ENCODE data around the gene NCOA5. TPM values are rescaled to one million over a fixed set of nuclear protein-coding genes. Genes with fewer than 3 reads are reported as not detected.
"Not testable (repeated sequence)": the region's sequence is repeated elsewhere in the genome, so short reads cannot be mapped to it uniquely, and the experiment has no call there.

NCOA5 gene
- total RNA-seq, 1 experiment from 2014 or later, result 52.5 TPM

DNA sequence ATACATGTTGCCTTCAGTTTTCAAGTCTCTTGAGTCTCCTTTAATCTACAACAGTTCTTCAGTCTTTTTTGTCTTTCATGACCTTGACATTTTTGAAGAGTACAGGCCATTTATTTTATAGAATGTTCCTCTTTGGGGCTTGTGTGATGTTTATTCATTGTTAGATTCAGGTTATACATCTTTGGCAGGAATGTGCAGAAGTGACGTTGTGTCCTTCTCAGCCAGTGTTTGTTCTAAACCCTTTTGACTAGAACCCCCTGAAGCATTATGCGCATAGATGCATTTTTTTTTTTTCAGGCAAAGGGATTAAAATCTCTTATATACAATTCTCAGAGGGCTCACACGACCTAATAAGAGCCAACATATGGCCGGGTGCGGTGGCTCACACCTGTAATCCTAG, 11.2 kb upstream of the NCOA5 start:
- Mint-ChIP-seq H3K27me3 (ENCODE audit: insufficient read depth, unreplicated experiment) (peaks cover 30% of the 10 kb centered on the region), H3K4me3 (ENCODE audit: unreplicated experiment) (no peak overlapping the region), H3K4me1 (ENCODE audit: low read depth, unreplicated experiment) (no peaks in the 10 kb centered on the region), H3K27ac (ENCODE audit: unreplicated experiment) (no peak overlapping the region), H3K36me3 (ENCODE audit: insufficient read depth, unreplicated experiment) (no peaks in the 10 kb centered on the region), H3K9me3 (ENCODE audit: unreplicated experiment) (no peaks in the 10 kb centered on the region)
- ChIA-PET POLR2A (no interaction called here), CTCF (no interaction called here)
- Histone ChIP-seq H3K4me3 (ENCODE audit: low read depth, low read length) (no peak overlapping the region), H3K4me1 (no peaks in the 10 kb centered on the region), H3K36me3 (ENCODE audit: control insufficient read depth, insufficient read depth, low read length) (no peaks in the 10 kb centered on the region), H3K9me3 (peaks cover 20% of the 10 kb centered on the region), H3K27me3 (replicated peaks; ENCODE audit: control insufficient read depth, insufficient read depth, low read length) (peaks cover 4% of the 10 kb centered on the region)
- DNase-seq, result no peak
- intact Hi-C loops (cut with micrococcal nuclease; ENCODE audit: unreplicated experiment), result no loop called here
- TF ChIP-seq, protein P1, sequence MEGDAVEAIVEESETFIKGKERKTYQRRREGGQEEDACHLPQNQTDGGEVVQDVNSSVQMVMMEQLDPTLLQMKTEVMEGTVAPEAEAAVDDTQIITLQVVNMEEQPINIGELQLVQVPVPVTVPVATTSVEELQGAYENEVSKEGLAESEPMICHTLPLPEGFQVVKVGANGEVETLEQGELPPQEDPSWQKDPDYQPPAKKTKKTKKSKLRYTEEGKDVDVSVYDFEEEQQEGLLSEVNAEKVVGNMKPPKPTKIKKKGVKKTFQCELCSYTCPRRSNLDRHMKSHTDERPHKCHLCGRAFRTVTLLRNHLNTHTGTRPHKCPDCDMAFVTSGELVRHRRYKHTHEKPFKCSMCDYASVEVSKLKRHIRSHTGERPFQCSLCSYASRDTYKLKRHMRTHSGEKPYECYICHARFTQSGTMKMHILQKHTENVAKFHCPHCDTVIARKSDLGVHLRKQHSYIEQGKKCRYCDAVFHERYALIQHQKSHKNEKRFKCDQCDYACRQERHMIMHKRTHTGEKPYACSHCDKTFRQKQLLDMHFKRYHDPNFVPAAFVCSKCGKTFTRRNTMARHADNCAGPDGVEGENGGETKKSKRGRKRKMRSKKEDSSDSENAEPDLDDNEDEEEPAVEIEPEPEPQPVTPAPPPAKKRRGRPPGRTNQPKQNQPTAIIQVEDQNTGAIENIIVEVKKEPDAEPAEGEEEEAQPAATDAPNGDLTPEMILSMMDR (IDR thresholded peaks at IDR 0.05; ENCODE audit: insufficient read depth in 1 of 2, low read depth in 1 of 2, low read length in 1 of 2, severe bottlenecking in 1 of 2, unreplicated experiment in 1 of 2), result no peak
- BruUV-seq (replicated peaks), result no TSS peak

DNA sequence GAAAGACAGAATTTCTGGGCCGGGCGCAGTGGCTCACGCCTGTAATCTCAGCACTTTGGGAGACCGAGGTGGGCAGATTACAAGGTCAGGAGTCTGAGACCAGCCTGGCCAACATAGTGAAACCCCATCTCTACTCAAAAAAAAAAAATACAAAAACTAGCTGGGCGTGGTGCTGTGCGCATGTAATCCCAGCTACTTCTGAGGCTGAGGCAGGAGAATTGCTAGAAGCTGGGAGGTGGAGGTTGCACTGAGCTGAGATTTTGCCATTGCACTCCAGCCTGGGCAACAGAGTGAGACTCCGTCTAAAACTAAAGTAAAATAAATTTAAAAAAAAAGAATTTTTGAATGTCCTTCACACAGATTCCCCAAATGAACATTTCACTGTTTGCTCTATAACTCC, 10.7 kb upstream of the NCOA5 start:
- CTCF ChIA-PET; H3K9me3 Mint-ChIP-seq (ENCODE audit: unreplicated experiment); H3K4me1 Mint-ChIP-seq (ENCODE audit: low read depth, unreplicated experiment); H3K4me1 ChIP-seq; intact Hi-C loops (cut with micrococcal nuclease; ENCODE audit: unreplicated experiment); H3K36me3 ChIP-seq (ENCODE audit: control insufficient read depth, insufficient read depth, low read length); H3K27me3 ChIP-seq (replicated peaks; ENCODE audit: control insufficient read depth, insufficient read depth, low read length); H3K4me3 ChIP-seq (ENCODE audit: low read depth, low read length); H3K27ac Mint-ChIP-seq (ENCODE audit: unreplicated experiment); H3K4me3 Mint-ChIP-seq (ENCODE audit: unreplicated experiment); BruUV-seq (replicated peaks); H3K36me3 Mint-ChIP-seq (ENCODE audit: insufficient read depth, unreplicated experiment); DNase-seq; POLR2A ChIA-PET: not testable (repeated sequence)
- H3K27me3 Mint-ChIP-seq (ENCODE audit: insufficient read depth, unreplicated experiment), result peaks cover 30% of the 10 kb centered on the region
- peaks cover 20% of the 10 kb centered on the region for H3K9me3 ChIP-seq

DNA sequence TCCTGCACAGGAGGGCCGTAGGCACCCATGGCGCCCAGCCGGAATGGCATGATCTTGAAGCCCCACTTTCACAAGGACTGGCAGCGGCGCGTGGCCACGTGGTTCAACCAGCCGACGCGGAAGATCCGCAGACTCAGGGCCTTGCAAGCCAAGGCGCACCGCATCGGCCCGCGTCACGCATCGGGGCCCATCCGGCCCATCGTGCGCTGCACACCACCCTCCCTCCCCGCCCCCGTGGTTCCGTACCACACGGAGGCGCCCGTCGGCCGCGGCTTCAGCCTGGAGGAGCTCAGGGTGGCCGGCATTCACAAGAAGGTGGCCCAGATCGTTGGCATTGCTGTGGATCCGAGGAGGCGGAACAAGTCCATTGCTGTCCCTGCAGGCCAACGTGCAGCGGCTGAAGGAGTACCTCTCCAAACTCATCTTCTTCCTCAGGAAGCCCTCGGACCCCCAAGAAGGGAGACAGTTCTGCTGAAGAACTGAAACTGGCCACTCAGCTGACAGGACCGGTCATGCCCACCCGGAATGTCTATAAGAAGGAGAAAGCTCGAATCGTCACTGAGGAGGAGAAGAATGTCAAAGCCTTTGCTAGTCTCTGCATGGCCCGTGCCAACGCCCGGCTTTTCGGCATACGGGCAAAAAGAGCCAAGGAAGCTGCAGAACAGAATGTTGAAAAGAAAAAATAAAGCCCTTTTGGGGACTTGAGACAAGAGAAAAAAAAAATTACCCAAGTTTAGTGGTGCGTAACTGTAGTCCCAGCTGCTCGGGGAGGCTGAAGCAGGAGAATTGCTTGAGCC, 9.9 kb upstream of the NCOA5 start:
- no peaks in the 10 kb centered on the region for H3K36me3 Mint-ChIP-seq (ENCODE audit: insufficient read depth, unreplicated experiment)
- Histone ChIP-seq H3K9me3 (peaks cover 20% of the 10 kb centered on the region), H3K4me3 (ENCODE audit: low read depth, low read length) (no peak overlapping the region), H3K36me3 (ENCODE audit: control insufficient read depth, insufficient read depth, low read length) (no peaks in the 10 kb centered on the region), H3K4me1 (no peaks in the 10 kb centered on the region), H3K27me3 (replicated peaks; ENCODE audit: control insufficient read depth, insufficient read depth, low read length) (peaks cover 4% of the 10 kb centered on the region)
- no peaks in the 10 kb centered on the region for H3K4me1 Mint-ChIP-seq (ENCODE audit: low read depth, unreplicated experiment)
- H3K4me3 Mint-ChIP-seq (ENCODE audit: unreplicated experiment), result no peak overlapping the region
- BruUV-seq (replicated peaks), result no TSS peak
- TF ChIP-seq, protein P1 (IDR thresholded peaks at IDR 0.05; ENCODE audit: insufficient read depth in 1 of 2, low read depth in 1 of 2, low read length in 1 of 2, severe bottlenecking in 1 of 2, unreplicated experiment in 1 of 2), result no peak
- no peak for DNase-seq
- no peak overlapping the region for H3K27ac Mint-ChIP-seq (ENCODE audit: unreplicated experiment)
- intact Hi-C loops (cut with micrococcal nuclease; ENCODE audit: unreplicated experiment), result no loop called here
- CTCF ChIA-PET, result interaction anchor here (0.6 kb wide), 1 partner anchor 86 kb away, joined by 8 read pairs; no protein-coding TSS in a partner anchor
- POLR2A ChIA-PET, result no interaction called here
- peaks cover 25% of the 10 kb centered on the region for H3K27me3 Mint-ChIP-seq (ENCODE audit: insufficient read depth, unreplicated experiment)
- H3K9me3 Mint-ChIP-seq (ENCODE audit: unreplicated experiment), result no peaks in the 10 kb centered on the region

Measured in Caco-2 (cell line).